GM18870 (cell line): ENCODE data around the gene CELA3B.
"Not testable (repeated sequence)": the region's sequence is repeated elsewhere in the genome, so short reads cannot be mapped to it uniquely, and the experiment has no call there.

Experiments
- ATAC-seq: cut with Tn5 transposase; IDR thresholded peaks from one replicate; pipeline ENCODE4 v1.9.1; 2021; ENCODE audit warnings: moderate library complexity; ENCODE audit not compliant: unreplicated experiment

The CELA3B gene

DNA sequence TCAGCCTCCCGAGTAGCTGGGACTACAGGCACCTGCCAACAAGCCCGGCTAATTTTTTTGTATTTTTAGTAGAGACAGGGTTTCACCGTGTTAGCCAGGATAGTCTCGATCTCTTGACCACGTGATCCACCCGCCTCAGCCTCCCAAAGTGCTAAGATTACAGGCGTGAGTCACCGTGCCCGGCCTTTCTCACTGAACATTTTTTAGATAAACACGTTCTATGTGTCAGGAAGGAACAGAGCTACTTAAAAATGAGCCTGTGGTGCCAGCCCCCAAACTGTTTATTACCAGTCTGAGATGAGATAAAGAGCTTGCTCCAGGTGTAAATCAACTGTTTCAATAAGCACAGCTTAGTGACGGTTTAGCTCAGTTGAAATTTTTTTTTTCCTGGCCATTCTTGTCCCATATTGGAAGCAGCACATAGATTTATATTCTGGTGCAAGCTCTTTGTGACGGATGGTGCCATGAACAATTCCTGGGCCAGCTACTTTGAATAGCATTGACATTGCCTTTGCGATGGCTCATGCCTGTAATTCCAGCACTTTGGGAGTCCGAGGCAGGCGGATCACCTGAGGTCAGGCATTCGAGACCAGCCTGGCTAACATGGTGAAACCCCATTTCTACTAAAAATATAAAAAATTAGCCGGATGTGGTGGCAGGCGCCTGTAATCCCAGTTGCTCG lies 33.7 kb upstream of the CELA3B start:
- ATAC-seq: not testable (repeated sequence)

DNA sequence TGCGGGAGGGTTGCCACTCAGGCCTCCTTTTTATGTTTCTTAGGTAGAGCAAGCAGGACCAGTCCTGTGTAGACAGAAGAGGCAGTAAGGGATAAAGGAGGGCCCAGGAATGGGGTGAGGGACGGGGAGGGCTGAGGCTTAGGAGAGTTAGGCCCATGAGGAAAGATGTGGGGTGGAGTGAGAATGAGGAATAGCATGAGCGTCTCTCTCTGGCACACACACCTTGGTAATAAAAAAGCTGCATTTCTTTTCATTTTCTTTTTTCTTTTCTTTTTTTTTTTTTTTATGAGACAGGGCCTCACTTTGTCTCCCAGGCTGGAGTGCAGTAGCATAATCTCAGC lies 32.1 kb upstream of the CELA3B start:
- no peak for ATAC-seq

DNA sequence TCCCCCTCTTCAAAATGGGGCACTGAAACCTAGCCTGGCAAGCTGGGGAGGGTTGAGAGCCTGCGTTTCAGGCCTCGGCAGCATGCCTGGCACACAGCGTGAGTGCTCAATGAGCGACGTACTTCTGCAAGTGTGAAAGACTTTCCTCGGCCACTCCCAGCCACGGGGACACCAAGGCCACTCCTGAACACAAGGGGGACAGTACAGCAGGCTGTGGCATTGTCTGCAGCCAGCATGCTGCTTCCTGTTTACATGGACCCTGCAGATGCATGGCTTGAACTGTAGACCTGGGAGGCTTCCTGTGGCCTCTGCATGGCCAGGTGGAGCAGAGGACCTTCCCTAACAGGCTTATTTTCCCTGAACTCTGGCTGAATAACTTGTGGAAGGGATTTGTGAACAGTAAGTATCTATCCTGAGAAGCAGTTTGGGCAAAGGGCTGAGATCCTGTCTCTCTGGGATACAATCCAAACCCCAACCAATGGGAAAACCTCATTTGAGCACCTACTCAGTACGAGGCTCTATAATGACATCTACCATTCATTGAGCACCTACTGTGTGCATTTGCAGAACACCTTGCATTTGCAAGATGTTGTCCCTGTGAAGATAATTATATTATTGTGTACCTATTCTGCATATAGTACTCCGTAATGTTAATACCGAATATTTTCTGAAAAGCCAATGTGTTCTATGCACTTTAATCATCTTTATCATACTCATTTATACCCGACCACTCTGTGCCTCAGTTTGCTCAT lies 29.8 kb upstream of the CELA3B start:
- ATAC-seq: no peak

DNA sequence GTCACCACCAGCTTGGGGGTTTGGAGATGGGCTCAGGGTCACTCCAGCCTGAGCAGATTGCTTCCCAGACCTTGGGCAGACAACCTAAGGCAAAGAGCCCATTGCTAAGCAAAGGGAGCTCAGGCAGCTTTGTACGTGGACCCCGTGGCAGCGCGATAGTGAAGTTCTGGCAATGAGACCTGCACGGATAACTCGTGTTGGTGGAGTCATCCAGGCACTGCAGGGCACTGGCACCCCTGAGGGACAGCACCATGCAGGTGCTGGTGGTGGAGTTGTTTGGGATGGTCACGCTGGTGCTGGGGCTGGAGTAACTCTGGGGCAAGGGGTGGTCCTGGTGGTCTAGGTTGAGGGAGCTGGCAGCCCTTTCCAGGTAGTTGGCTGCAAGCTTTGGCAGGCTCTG lies 26.1 kb upstream of the CELA3B start:
- ATAC-seq: no peak

DNA sequence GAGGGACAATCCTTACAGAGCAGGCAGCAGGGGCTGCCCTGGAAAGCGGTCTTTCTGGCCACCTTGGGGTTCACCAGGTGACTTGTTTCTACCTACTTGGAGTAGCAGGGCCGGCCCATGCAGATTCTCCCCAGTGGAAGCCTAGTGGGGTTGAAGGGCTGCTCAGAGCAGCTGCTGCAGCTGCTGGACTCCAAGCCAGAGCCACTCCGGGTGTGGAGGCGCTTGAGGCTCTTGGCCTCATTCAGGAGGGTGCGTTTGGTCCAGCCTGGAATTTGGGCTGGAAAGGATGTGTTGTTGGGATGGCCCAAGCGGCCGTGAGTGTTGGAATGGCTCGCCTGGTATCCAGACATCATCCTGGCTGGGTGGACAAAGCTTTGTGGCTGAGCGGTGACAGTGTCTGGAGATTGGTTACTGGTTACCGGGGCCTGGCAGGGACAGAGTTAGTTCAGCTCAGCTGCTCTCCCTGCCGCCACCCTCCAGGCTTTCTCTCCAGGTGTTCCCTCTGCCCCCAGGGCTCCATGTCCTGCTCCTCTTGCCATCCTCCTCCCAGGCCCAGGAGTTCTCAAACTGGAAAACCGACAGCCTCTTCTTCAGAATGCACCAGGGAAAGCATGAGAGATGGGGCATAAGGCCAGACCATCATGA lies 25.5 kb upstream of the CELA3B start:
- no peak for ATAC-seq

DNA sequence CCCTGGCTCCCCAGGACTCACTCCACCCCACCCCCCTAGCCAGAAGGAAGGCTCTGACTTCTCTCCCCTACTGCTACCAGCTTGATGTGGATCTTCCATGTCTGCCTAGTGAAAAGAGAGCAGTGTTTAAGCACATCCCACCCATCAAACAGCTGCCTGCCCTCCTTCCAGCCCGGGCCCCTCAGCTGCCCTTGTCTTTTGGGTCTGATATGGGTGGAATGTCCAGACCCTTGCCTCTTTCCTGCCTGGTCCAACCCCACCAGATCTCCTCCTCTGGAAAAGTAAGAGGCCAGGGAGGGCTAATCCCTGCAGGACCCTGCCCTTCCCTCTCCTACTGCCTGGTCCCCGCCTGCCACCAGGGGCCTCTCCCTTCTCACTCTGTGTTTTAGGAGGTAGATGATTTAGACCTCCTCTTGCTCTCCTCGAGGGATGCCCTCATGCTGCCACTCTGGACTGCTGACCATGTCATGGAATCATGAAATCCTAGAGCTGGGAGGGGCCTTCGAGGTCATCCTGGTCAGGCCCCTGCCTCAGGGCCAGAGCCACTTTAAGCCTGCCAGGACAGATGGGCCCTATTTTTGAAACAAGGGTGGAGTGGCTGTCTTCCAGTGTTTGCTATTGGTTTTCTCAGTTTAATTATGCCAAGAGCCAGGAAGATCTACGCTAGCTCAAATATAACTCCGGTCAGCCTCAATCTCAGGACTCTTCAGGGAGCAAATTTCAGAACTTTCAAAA lies 23.9 kb upstream of the CELA3B start:
- no peak for ATAC-seq

DNA sequence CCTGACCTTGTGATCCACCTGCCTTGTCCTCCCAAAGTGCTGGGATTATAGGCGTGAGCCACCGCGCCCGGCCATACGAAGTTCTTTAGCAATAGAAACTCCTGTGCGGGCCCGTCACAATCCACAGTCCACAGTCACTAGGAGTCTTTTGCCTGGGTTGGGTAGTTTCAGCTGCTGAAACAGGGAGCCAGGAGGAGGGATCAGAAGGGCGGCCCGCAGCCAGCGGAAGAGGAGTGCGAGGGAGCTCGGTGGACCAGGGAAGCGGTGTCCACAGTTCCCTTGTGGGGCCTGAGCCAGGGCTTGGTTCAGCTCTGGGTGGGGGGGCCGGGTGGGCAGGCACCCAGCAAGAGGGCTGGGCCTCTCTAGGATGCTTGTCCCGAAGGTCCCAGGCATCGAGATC lies 21.8 kb upstream of the CELA3B start:
- ATAC-seq: no peak

DNA sequence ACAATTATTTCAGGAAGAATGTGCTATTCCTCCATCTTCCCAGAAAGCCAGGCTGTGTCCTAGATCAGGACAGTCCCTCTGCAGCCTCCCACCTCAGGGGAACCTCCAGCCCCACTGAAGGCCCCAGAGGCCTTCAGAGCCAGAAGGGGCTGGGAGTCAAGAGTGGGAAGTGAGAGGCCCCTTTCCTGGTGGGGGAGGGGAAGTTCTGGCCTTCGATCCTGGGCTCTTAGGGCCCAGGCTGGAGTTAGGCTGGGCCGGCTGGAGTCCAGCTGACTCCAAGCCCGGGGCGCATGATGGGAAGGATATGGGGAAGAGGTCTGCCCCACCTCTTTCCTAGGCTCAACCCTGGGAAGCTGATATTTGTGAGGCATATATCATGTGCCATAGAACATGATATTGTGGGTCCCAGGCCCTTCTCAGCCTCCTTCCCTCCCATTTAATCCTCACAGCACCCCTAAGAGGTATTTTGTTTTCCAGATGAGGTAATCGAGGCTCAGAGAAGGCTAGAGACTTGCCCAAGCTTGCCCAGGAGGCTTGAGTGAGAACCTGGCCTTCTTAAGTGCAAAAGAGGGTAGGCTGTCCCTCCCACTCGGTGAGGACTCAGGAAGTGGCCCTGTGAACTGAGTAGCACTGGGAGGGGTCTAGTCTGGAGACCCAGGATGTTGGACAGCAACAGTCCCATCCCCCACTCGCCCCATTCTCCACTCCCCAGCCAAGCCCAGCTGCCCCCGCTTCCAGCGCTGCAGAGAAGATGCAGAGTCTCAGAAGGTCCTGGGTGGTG lies 21.1 kb upstream of the CELA3B start:
- no peak for ATAC-seq

DNA sequence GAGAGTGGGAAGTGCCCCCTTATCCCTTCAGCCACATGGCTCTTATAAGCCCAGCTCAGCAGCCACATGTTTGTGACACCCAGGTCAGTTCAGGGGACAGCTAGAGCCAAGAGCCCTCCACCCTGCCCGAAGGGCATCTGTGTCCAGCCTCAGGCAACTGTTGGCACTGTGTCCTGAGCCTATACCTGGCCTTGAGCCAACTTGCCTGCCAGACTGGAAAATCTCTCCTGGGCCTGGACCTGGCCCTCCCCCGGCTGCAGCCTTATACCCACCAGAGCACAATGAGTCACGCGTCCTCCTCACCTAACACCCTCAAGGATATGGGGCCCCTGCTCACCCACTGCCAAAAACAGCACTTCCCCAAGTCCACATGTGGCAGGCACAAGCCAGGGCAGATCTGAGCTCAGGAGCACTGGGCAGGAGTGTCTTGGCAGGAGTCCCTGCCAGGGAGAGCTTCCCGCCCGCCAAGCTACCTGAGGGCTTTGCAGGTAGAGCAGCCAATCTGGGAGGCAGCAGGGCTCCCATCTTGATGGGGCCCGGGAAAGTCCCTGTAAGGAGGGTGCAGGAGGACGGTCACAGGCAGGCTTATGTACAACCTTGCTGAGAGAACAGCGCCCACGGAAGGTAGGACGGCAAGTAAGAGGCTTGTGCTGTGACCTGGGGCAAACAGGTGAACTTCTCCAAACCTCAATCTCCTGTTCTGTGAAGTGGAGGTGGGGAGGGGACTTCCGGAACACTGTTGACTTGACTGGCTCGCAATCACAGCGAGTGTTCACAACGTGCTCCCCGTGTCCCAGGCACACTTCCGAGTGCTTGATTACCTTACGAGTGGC lies 19.9 kb upstream of the CELA3B start:
- no peak for ATAC-seq

DNA sequence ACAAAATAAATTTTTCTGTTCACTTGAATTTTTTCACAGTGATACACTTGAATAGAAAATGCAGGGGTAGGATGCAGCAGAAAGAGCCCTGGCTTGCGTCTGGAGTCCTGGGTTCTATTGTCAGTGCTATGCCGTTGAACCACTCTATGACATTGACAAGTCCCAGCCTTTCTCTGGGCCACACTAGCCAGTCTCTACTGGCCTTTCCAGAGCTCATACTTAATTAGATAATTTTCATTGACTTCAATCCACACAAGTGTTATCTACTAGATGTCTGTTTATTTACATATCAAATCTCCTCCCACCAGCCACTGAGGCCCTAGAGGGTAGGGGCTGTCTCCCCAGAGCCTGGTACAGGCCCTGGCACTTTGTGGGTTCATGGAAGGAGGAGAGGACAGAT lies 15.5 kb upstream of the CELA3B start:
- ATAC-seq: no peak

DNA sequence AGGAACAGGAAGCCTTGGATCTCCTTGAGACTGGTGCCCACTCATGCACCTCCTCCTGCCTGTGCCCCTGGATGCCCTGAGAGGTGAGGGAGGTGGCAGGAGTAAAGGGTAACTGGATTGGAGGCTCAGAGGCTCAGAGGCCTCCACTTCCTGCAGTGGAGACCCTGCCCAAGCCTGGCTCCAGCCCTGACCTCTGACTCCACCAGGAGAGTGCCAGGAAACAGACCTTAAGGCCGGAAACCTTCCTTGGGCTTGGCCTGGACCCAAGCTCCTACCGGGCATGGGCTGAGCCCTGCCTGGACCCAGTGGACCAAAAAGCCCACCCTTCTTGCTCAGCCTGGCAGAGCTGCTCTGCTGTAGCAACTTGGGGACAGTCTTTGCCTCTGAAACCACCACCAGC lies 15.0 kb upstream of the CELA3B start:
- no peak for ATAC-seq

DNA sequence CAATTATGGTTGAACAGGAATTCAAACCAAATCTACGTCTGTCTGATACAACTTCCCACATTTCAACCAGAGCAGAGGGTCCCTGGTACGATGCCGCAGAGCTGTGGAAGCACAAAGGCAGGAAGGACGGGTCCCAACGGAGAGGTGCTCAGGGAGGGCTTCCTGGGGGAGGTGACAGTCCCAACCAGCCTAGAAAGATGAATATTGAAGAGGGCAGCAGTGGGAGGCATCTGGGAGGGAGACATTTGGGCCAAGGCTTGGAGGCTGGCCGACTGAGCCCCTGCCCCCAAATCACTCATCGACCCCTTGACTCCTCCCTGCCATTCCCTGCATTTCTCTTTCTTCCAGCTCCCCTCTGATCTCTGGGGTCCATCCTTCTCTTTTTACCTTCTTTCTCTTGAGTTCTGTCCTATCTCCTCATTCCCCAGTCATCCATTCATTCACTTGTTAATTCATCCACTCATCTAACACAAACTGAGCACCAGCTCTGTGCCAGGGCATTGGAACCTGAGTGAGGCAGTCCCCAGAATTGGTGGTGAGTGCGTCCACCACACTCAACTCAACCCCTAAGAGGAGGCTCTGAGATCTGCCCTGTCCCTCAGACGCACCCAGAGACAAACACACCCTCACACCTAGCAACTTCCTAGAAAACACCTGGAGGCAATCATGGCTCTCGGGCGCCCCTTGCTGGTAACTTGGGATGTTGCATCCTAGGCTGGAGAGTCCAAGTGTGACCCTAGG lies 13.2 kb upstream of the CELA3B start:
- no peak for ATAC-seq

DNA sequence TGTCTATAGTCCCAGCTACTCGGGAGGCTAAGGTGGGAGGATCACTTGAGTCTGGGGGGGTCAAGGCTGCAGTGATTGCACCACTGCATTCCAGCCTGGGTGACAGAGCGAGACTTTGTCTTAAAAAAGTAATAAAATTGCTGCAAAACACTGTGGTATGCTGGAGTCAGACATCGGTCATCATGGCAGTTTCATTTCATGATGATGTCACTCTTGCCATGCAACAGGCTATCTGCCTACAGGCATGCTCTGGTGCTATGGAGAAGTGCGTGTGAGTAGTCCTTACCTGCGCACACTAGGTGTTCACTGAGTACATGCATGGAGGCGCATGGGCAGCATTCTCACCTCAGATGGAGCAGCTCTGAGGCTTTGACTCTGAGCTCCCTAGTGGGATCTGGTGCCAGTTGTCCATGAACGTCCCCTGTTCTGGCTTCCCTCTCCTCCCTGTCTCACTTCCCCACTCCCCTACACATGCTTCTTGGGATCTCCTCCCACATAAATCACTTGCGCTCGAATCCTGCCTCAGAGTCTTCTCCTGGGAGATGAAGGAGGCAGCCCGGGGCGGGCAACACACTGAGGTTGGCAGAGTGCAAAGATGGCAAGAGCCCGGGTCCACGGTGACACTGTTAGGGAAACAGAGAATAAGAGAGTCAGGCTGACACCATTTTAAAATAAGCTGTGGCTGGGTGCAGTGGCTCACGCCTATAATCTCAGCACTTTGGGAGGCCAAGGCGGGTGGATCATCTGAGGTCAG lies 10.4 kb upstream of the CELA3B start:
- ATAC-seq: no peak

DNA sequence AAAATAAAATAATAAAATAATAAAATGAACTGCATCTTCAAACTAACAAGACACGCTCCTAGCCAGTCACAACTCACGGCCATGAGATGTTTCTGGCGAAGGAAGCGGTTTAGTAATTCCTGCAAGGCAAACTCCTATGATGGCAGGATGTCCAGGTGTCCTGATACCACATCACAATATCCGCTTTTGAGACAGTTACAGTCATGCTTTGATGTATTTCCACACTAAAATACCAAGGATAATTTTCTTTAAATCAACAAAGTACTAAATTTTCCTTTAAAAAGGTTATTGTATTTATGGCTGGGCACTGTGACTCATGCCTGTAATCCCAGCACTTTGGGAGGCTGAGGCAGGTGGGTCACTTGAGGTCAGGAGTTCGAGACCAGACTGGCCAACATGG lies 9.6 kb upstream of the CELA3B start:
- not testable (repeated sequence) for ATAC-seq

DNA sequence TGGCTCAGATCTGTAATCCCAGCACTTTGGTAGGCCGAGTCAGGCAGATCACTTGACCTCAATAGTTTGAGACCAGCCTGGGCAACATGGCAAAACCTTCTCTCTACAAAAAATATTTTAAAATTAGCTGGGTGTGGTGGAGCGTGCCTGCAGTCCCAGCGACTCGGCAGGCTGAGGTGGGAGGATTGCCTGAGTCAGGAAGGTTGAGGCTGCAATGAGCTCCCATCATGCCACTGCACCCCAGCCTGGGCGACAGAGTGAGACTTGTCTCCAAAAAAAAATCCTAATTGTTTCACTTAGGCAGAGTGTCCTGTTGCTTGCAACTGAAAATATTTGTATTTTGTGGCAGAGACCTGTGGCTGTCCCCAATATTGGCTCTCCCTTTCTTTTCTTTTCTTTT lies 7.8 kb upstream of the CELA3B start:
- not testable (repeated sequence) for ATAC-seq

DNA sequence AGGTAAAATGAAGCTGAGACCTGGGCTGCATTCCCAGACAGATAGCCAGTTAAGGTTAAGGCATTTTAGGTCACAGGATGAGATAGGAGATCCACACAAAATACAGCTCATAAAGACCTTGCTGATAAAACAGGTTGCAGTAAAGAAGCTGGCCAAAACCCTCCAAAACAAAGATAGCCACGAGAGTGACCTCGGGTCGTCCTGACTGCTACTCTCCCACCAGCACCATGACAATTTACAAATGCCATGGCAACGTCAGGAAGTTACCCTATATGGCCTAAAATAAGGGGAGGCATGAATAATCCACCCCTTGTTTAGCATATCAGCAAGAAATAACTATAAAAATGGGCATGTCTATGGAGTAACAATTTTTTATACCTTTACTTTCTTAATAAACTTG lies 6.3 kb upstream of the CELA3B start:
- not testable (repeated sequence) for ATAC-seq

DNA sequence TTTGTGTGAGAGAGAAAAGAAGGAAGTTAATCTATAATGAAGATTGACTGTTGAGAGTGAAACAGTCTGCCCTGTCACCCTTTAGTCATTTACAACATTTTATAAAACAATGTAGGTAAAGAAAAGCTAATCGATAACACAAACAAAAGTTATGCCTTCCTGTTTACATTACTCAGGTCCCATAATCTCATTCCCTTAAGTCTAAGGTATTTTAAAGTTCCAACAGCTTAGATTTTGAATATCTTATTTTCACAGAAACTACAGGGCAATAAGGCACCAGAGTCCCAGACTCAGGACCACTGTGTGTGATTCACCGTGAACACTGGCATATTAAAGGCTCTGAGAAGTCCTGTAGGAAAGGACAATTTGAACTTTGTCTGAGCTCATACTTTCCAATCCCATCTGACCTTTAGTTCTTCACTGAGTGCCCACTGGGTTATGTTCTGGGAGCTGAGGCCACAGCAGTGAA lies 3.8 kb upstream of the CELA3B start:
- not testable (repeated sequence) for ATAC-seq

DNA sequence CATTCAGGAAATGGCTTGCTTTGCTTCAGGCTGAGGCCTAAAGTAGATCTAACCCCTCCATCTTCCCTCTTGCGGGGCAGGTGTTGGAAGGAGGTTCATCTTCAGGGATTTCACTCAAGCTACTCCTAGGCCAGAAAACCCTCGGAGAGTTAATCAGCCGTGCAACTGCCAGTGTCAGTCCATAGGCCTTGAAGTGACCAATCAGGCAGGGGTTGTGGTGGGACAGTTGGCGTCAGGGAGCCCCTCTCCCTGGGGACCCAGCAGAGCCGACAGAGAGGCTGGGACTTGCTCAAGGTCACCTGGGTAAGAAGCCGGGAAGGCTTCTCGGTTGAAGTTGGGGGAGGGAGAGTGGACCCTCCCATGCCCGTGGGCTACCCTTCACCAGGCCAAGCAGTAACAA lies 2.9 kb upstream of the CELA3B start:
- ATAC-seq: not testable (repeated sequence)
